HFFc6 (cell line): Measurements from ENCODE around the gene ELOVL3. TPM values are rescaled to one million over a fixed set of nuclear protein-coding genes. Genes with fewer than 3 reads are reported as not detected.
A peak's percentile ranks its signal among the peaks of the same experiment; 100 is the strongest.

Experiments
- DNase-seq: peaks from one replicate; pipeline ENCODE4 v3.0.0-alpha.2; 2018
- H3K27ac Mint-ChIP-seq: 2 replicates; pipeline ENCODE4 v1.8.0; 2020; ENCODE audit warnings: mild to moderate bottlenecking, mixed read lengths
- H3K27me3 Mint-ChIP-seq: 2 replicates; pipeline ENCODE4 v1.8.0; 2021; ENCODE audit warnings: mild to moderate bottlenecking, moderate library complexity, mixed read lengths; ENCODE audit not compliant: insufficient read depth
- H3K36me3 Mint-ChIP-seq: 2 replicates; pipeline ENCODE4 v1.8.0; 2021; ENCODE audit warnings: low read depth, mixed read lengths
- H3K4me1 Mint-ChIP-seq: 2 replicates; pipeline ENCODE4 v1.8.0; 2020; ENCODE audit warnings: low read depth, mixed read lengths
- H3K4me3 Mint-ChIP-seq: 2 replicates; pipeline ENCODE4 v1.8.0; 2020; ENCODE audit warnings: mild to moderate bottlenecking, moderate library complexity, mixed read lengths
- H3K9me3 Mint-ChIP-seq: 2 replicates; pipeline ENCODE4 v1.8.0; 2020; ENCODE audit warnings: mild to moderate bottlenecking, mixed read lengths
- total RNA-seq, 6 experiments: library from RNA; stranded (reverse); fragmentation: NEBNext Ultra II Directional; extraction: Animal tissue kit (Norgen Biotek cat#: 25700); gene quantifications; 2 replicates in 1 of 6; 3 replicates in 5 of 6; pipeline ENCODE4 v1.2.3, GENCODE V29; 2021
- TF ChIP-seq, protein P1 (sequence below): fragments of 200-600 bp; sonication (generic); IDR thresholded peaks from 2 replicates; pipeline ENCODE4 v1.5.0; 2021; ENCODE audit warnings: antibody characterized with exemption, mild to moderate bottlenecking

Gene ELOVL3
- total RNA-seq, 6 experiments from 2014 or later: 0.11 to 0.21 (median 0.16) TPM; not detected in 2

GRCh38 chr10:102220612-102221011 is 5.5 kb upstream of the ELOVL3 start:
- Mint-ChIP-seq H3K4me3 (no peak overlapping the region), H3K36me3 (no peaks in the 10 kb centered on the region)

DNA sequence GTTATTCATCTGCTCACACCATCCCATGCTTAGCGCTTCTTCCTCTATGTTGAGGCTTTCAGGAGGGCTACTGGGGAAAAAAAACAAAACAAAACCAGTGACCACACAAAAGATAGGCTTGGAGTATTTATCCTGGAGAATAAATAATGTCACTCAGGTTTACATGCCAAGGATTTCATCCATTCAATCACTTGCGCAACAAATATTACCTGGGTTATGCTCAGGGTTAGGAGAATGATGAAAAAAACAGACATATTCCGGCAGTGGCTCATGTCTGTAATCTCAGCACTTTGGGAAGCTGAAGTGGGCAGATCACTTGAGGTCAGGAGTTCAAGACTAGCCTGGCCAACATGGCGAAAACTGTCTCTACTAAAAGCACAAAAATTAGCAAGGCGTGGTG is 3.3 kb upstream of the ELOVL3 start:
- Mint-ChIP-seq H3K4me1 (peaks cover 30% of the 10 kb centered on the region), H3K9me3 (no peaks in the 10 kb centered on the region), H3K27ac (no peak overlapping the region), H3K4me3 (no peak overlapping the region), H3K36me3 (no peaks in the 10 kb centered on the region), H3K27me3 (peaks cover 25% of the 10 kb centered on the region)
- TF ChIP-seq, protein P1, sequence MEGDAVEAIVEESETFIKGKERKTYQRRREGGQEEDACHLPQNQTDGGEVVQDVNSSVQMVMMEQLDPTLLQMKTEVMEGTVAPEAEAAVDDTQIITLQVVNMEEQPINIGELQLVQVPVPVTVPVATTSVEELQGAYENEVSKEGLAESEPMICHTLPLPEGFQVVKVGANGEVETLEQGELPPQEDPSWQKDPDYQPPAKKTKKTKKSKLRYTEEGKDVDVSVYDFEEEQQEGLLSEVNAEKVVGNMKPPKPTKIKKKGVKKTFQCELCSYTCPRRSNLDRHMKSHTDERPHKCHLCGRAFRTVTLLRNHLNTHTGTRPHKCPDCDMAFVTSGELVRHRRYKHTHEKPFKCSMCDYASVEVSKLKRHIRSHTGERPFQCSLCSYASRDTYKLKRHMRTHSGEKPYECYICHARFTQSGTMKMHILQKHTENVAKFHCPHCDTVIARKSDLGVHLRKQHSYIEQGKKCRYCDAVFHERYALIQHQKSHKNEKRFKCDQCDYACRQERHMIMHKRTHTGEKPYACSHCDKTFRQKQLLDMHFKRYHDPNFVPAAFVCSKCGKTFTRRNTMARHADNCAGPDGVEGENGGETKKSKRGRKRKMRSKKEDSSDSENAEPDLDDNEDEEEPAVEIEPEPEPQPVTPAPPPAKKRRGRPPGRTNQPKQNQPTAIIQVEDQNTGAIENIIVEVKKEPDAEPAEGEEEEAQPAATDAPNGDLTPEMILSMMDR: no peak
- DNase-seq: no peak

More at GRCh38 chr10:102220612-102221011, 5.5 kb upstream of the ELOVL3 start:
- peaks cover 21% of the 10 kb centered on the region for H3K27me3 Mint-ChIP-seq
- TF ChIP-seq, protein P1: no peak
- H3K4me1 Mint-ChIP-seq: peaks cover 20% of the 10 kb centered on the region
- no peak overlapping the region for H3K27ac Mint-ChIP-seq
- H3K9me3 Mint-ChIP-seq: no peaks in the 10 kb centered on the region
- no peak for DNase-seq

DNA sequence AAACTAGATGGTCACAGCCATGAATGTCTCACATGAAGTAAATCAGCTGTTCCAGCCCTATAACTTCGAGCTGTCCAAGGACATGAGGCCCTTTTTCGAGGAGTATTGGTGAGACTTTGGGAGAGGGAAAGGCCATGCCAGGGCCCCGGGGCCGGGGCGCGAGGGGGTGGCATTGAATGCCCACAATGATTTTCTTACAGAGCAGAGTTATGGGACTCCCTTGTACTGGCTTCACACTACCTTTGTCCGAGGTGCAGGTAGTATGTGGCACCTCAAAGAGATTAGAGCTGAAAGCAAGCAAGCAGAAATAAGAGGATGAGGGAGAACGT is 407 bp downstream of the ELOVL3 start:
- Mint-ChIP-seq H3K9me3 (no peaks in the 10 kb centered on the region), H3K36me3 (no peaks in the 10 kb centered on the region), H3K4me3 (peak overlapping the region; percentile 80), H3K4me1 (peaks cover 36% of the 10 kb centered on the region), H3K27me3 (peaks cover 23% of the 10 kb centered on the region), H3K27ac (peak overlapping the region; percentile 91; the same call in 1 of the 2 replicates)
- TF ChIP-seq, protein P1: no peak
- DNase-seq: no peak

GRCh38 chr10:102227050-102227449 is 951 bp downstream of the ELOVL3 start:
- Mint-ChIP-seq H3K9me3 (no peaks in the 10 kb centered on the region), H3K4me1 (peaks cover 36% of the 10 kb centered on the region), H3K27me3 (peaks cover 22% of the 10 kb centered on the region), H3K27ac (no peak overlapping the region; the same call in 1 of the 2 replicates), H3K4me3 (no peak overlapping the region), H3K36me3 (no peaks in the 10 kb centered on the region)
- TF ChIP-seq, protein P1: no peak
- DNase-seq: peak; percentile 52

DNA sequence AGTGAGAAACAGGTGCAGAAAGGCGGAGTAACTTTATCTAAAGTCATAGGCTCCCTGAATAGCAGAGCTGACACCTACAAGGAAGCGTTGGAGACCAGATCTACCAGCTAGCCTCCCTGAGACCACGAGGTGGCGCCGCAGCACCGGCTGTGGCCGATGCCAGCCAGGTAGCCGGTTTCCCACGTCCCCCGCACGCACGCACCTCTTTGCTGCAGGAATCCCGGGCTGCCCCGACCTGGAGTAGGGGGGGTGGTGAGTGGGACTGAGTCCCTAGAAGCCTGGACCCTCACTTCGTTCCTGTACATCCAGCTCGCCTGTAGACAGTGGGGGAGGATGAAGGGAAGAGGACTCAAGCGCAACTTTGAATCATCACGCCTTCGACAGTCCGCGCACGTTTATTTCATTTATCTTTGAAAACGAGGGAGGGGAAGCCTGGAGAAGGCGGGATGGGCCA is 3.7 kb downstream of the ELOVL3 start:
- Mint-ChIP-seq H3K9me3 (no peaks in the 10 kb centered on the region), H3K27me3 (peaks cover 11% of the 10 kb centered on the region), H3K36me3 (no peaks in the 10 kb centered on the region), H3K27ac (no peak overlapping the region), H3K4me3 (peak overlapping the region; percentile 83), H3K4me1 (peaks cover 30% of the 10 kb centered on the region)
- TF ChIP-seq, protein P1: peak; percentile 96
- peak; percentile 42 for DNase-seq
